Ascending aorta (tissue), 2 donors: ENCODE data around the gene SEPTIN12. TPM values are rescaled to one million over a fixed set of nuclear protein-coding genes. Genes with fewer than 3 reads are reported as not detected.

Experiments used
- DNase-seq, 2 donors: peaks; one replicate each; pipeline ENCODE4 v3.0.0-alpha.2; 2019; ENCODE audit warnings: low spot score in 2 of 2
- H3K27ac ChIP-seq, 2 donors: fragments of 200-600 bp; sonication (generic); one replicate each; pipeline ENCODE4 v1.5.1; 2016 to 2017; ENCODE audit warnings: mild to moderate bottlenecking in 1 of 2
- H3K27me3 ChIP-seq: fragments of 200-600 bp; sonication (generic); one replicate; pipeline ENCODE4 v1.5.1; 2017
- H3K36me3 ChIP-seq, 2 donors: fragments of 200-600 bp; sonication (generic); one replicate each; pipeline ENCODE4 v1.5.1; 2016
- H3K4me1 ChIP-seq, 2 donors: fragments of 200-600 bp; sonication (generic); one replicate each; pipeline ENCODE4 v1.5.1; 2016 to 2017; ENCODE audit warnings: mild to moderate bottlenecking in 1 of 2
- H3K4me3 ChIP-seq, 2 donors: fragments of 200-600 bp; sonication (generic); one replicate each; pipeline ENCODE4 v1.5.1; 2016 to 2017; ENCODE audit warnings: mild to moderate bottlenecking in 1 of 2
- H3K9me3 ChIP-seq, 2 donors: fragments of 200-600 bp; sonication (generic); one replicate each; pipeline ENCODE4 v1.5.1; 2016
- CTCF ChIP-seq, 3 experiments: fragments of 200-600 bp in 2 of 3; fragments of 450-650 bp in 1 of 3; sonication (generic) in 2 of 3; IDR thresholded peaks; one replicate each; pipeline ENCODE4 v1.5.1; 2016 to 2019; ENCODE audit warnings: antibody characterized with exemption in 3 of 3, mild to moderate bottlenecking in 1 of 3, moderate library complexity in 1 of 3
- intact Hi-C: fragments of 100-400 bp; cut with DNase I; formaldehyde crosslinking; loops from one replicate; pipeline ENCODE4 v1.15.1; 2023
- total RNA-seq: library from RNA; depleted of rRNA; stranded (reverse); fragments of >200 nt; gene quantifications from one replicate; pipeline ENCODE4 v1.1.0, GENCODE V29; 2016

Gene SEPTIN12
- total RNA-seq, 1 donor from 2014 or later: not detected

- peaks cover 79 to 99% of the 10 kb centered on the region in 2 donors for H3K36me3 ChIP-seq
- H3K27me3 ChIP-seq: no peaks in the 10 kb centered on the region
- H3K4me3 ChIP-seq: no peak overlapping the region
- no peak overlapping the region for H3K27ac ChIP-seq
- no peaks in the 10 kb centered on the region for H3K4me1 ChIP-seq
- no peaks in the 10 kb centered on the region for H3K9me3 ChIP-seq
- no peak for TF ChIP-seq CTCF (IDR thresholded peaks at IDR 0.05)
- no peak for DNase-seq
- intact Hi-C loops: no loop called here
Measured at GRCh38 chr16:4820652-4821051, 32.5 kb upstream of the SEPTIN12 start.

DNA sequence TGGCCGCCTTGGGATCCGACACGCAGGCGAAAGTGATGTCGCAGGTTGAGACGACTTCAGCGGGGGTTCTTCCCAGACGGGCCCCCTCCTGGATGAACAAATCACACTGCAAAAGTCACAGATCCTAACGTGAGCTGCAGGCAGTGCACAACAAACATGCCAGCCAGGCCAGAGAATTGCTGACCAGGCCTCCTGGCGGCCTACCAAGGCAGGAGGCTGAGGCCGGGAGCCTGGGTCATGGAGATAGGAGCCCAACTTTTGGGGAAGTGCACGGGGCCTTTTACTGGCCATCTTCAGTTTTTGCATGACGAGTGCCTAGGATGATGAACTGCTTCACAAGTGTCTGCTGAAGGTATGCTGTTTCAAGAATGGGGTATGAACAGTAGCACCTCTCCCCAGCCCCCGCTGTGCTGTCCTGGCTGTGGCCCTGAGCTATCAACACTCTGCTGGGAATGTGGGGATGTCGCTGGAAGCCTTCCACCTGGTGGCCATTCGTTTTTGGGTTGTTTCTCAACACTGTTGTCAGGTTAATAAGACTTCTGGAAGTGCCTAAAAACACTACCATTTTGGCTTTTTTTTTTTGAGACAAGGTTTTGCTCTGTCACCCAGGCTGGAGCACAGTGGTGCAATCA, 26.5 kb upstream of the SEPTIN12 start:
- Histone ChIP-seq H3K4me3 (no peak overlapping the region), H3K27ac (no peak overlapping the region), H3K4me1 (no peaks in the 10 kb centered on the region), H3K27me3 (no peaks in the 10 kb centered on the region), H3K36me3 (peaks cover 83 to 98% of the 10 kb centered on the region in 2 donors), H3K9me3 (no peaks in the 10 kb centered on the region)
- DNase-seq: no peak
- no peak for TF ChIP-seq CTCF (IDR thresholded peaks at IDR 0.05)
- intact Hi-C loops: no loop called here

DNA sequence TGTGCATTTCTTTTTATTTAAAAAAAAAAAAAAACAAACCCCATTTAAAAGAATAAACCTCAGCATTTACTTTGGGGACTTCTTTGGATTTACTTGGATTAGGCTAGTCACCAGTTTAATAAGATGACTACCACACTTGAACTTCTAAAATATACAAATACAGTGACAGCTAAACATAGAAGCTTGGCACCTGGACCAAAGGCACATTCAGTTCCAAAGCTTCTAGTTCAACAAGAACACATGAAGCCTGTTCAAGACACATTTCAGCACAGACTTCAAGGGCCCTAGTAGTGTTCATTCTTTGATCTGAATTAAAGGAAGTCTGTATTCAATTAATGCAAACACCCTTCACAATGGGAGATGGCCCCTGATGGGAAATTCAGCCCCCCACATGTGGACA, 25.9 kb upstream of the SEPTIN12 start:
- intact Hi-C loops: no loop called here
- H3K27me3 ChIP-seq: no peaks in the 10 kb centered on the region
- TF ChIP-seq CTCF (IDR thresholded peaks at IDR 0.05): no peak
- H3K4me1 ChIP-seq: no peaks in the 10 kb centered on the region
- no peak overlapping the region for H3K27ac ChIP-seq
- no peaks in the 10 kb centered on the region for H3K9me3 ChIP-seq
- no peak overlapping the region for H3K4me3 ChIP-seq
- H3K36me3 ChIP-seq: peaks cover 83 to 98% of the 10 kb centered on the region in 2 donors
- DNase-seq: no peak

DNA sequence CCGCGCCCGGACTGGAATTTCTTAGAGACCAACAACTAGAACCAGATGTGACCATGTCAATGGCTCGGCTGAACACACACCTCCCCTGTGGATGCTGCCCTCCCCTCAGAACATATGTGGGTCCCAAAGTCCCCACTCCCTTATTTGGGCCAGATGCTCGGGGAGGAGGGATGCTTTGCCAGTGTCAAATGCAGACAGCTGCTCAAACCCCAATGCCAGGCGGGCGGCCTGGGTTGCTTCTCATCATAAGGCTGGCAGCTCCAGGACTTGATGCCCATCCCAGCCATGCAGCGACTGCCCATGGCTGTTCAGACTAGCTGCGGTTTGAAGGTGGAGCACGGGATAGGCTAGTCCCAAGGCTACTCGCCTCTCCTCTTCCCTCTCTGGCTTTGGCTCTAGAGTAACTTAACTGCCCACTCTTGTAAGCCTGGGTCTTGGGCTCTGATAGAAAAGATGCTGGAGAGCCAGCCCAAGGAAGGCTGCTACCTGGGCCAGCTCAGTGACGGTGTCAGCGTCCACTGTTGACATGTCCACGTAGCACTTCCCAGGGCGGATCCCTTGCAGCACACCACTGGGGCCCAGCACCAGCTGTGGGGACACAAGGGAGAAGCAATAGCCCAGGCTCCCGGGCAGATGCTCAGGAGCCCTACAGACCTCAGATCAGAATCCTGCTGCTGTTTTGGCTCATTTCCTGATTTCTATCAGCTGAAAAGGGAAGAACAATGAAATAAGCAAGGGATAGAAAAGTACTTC, 25.3 kb upstream of the SEPTIN12 start:
- H3K9me3 ChIP-seq: no peaks in the 10 kb centered on the region
- H3K27me3 ChIP-seq: no peaks in the 10 kb centered on the region
- intact Hi-C loops: no loop called here
- DNase-seq: no peak
- H3K4me3 ChIP-seq: no peak overlapping the region
- peaks cover 77 to 98% of the 10 kb centered on the region in 2 donors for H3K36me3 ChIP-seq
- TF ChIP-seq CTCF (IDR thresholded peaks at IDR 0.05): no peak
- no peak overlapping the region for H3K27ac ChIP-seq
- H3K4me1 ChIP-seq: no peaks in the 10 kb centered on the region

- DNase-seq: no peak
- Histone ChIP-seq H3K9me3 (no peaks in the 10 kb centered on the region), H3K27me3 (no peaks in the 10 kb centered on the region), H3K27ac (no peak overlapping the region), H3K4me3 (no peak overlapping the region), H3K36me3 (peaks cover 70 to 96% of the 10 kb centered on the region in 2 donors), H3K4me1 (no peaks in the 10 kb centered on the region)
- intact Hi-C loops: no loop called here
- no peak for TF ChIP-seq CTCF (IDR thresholded peaks at IDR 0.05)
Measured at GRCh38 chr16:4811773-4812172, 23.6 kb upstream of the SEPTIN12 start.
